HG03575 (cell line): Measurements from ENCODE around the gene LRRC39.

Experiments used
- ATAC-seq: cut with Tn5 transposase; IDR thresholded peaks from one replicate; pipeline ENCODE4 v1.9.1; 2021; ENCODE audit not compliant: unreplicated experiment, insufficient number of reproducible peaks, low FRiP score; ENCODE audit errors: extremely low read depth

LRRC39 gene

GRCh38 chr1:100162881-100163280 lies 15.2 kb downstream of the LRRC39 start:
- no peak for ATAC-seq

- ATAC-seq, result no peak
Observed at GRCh38 chr1:100152271-100152670, 25.8 kb downstream of the LRRC39 start.

- ATAC-seq, result no peak
Observed at GRCh38 chr1:100151679-100152078, 26.4 kb downstream of the LRRC39 start.

- ATAC-seq, result no peak
Observed at GRCh38 chr1:100147875-100148274, 30.2 kb downstream of the LRRC39 start.

- no peak for ATAC-seq
Observed at GRCh38 chr1:100146958-100147357, 31.1 kb downstream of the LRRC39 start.

GRCh38 chr1:100145116-100145515 lies 32.9 kb downstream of the LRRC39 start:
- ATAC-seq, result no peak

- no peak for ATAC-seq
Observed at GRCh38 chr1:100142343-100142742, 35.7 kb downstream of the LRRC39 start.

- no peak for ATAC-seq
Observed at GRCh38 chr1:100141192-100141591, 36.9 kb downstream of the LRRC39 start.

- no peak for ATAC-seq
Observed at GRCh38 chr1:100137602-100138001, 40.5 kb downstream of the LRRC39 start.

GRCh38 chr1:100134872-100135271 lies 43.2 kb downstream of the LRRC39 start:
- no peak for ATAC-seq

GRCh38 chr1:100132566-100133477 lies 45.2 kb downstream of the LRRC39 start, which contains the start of the genes SASS6 and TRMT13:
SASS6 (minus strand) TSS chr1:100132930; CDS start chr1:100132814, 116 bp downstream.
TRMT13 (plus strand) TSS chr1:100133163; CDS start chr1:100133169, 6 bp downstream.
- ATAC-seq, result peak; percentile 74

GRCh38 chr1:100131623-100132022 lies 46.4 kb downstream of the LRRC39 start:
- no peak for ATAC-seq

- ATAC-seq, result no peak
Observed at GRCh38 chr1:100130552-100131077, 47.4 kb downstream of the LRRC39 start.

GRCh38 chr1:100127226-100127625 lies 50.8 kb downstream of the LRRC39 start:
- ATAC-seq, result no peak

- ATAC-seq, result no peak
Observed at GRCh38 chr1:100122177-100122576, 55.9 kb downstream of the LRRC39 start.

GRCh38 chr1:100115524-100115923 lies 62.5 kb downstream of the LRRC39 start:
- no peak for ATAC-seq

GRCh38 chr1:100109554-100110066 lies 68.4 kb downstream of the LRRC39 start:
- no peak for ATAC-seq

GRCh38 chr1:100107696-100108095 lies 70.4 kb downstream of the LRRC39 start:
- no peak for ATAC-seq

- no peak for ATAC-seq
Observed at GRCh38 chr1:100101564-100101963, 76.5 kb downstream of the LRRC39 start.

GRCh38 chr1:100100202-100100601 lies 77.9 kb downstream of the LRRC39 start:
- ATAC-seq, result no peak
